ENCODE data around the gene ZNF22.
A peak's percentile ranks its signal among the peaks of the same experiment; 100 is the strongest.

The ZNF22 gene

DNA sequence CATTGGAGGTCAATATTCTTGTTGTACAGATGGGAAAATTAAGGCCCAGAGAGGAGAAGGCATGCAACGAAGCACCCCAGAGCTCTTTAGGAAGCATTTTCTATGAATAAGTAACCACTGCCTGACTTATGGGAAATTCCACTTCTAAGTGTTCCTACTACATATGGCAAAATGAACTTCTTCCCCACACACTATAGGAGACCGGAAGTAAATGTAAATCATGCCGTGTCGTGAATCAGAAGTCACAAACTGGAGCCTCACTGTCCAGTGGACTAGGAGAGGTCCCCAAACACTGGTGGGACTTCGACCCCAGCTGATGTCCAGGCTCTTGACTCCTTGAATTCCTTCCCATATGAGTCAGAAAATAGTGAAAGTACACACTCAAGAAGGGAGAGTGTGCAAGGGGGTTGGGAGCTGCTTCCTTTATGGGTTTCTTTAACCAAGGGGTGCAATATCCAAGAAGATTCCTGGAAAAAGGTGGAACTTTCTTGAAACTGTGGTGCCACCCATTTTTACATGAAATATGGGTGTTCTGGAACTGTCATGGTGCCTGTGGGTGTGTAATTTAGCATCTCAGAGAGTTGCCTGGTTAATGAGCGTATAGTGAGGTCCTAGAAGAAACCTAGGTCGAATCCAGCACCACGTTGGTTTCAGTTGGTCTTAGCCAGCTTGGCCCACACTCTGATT is 34.5 kb upstream of the ZNF22 start:
- Histone ChIP-seq H4K20me1 (peaks cover 0 to 18% (median 0%) of the 10 kb centered on the region in 11 experiments; a peak in 4 of 22 replicates), H3K9me3 (replicated peaks in 1 of 11) (no peaks in the 10 kb centered on the region), H3K4me3 (peak overlapping the region in 6 of 10 experiments; percentile 5 to 92 (median 90); a peak in 10 of 20 replicates), H3K9ac (peak overlapping the region in 7 of 11 experiments; percentile 4 to 92 (median 87); a peak in 13 of 22 replicates), H3K27ac (peak overlapping the region; percentile 26 to 98 (median 93); a peak in 20 of 22 replicates), H3K4me1 (peaks cover 81 to 99% (median 95%) of the 10 kb centered on the region in 10 experiments), H3K36me3 (peaks cover 0 to 70% (median 20%) of the 10 kb centered on the region in 11 experiments; a peak in 17 of 22 replicates), H3K27me3 (no peaks in the 10 kb centered on the region), H3K4me2 (peak overlapping the region; percentile 96 to 100 (median 99))
- TF ChIP-seq Cebpa-rat (IDR thresholded peaks at IDR 0.05), result no peak

DNA sequence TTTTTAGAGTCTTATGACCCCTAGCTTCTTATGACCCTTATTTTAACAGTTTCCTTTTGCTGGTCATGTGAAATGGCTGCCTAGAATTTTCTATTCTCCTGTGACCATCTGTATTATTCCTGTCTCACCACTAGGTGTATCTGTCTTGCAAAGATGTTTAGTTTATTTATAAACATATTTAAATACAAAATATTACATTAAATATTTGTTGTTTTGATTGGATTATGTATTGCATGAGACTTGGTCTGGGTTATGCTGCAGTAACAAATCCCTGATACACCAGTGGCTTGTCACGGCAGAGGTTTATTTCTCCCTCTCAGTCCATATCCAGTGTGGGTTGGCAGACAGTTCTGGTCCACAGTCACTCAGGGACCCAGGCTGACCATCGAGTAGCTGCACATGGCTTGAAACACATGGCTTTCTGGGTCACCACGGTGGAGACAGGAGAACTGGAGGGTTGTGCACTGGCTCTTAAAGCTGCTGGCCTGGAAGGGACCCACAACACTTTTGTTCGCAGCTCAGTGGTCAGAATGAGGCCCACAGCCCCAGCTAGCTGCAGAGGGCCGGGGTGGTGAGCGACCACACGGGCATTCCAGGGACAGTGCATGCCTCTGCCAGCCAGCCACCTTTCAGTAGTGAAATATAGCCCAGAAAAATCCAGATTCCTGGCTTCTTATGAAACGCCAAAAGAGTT is 33.8 kb upstream of the ZNF22 start:
- peak overlapping the region in 10 of 11 experiments; percentile 77 to 92 (median 87); a peak in 20 of 22 replicates for H3K9ac ChIP-seq
- no peak for TF ChIP-seq Cebpa-rat (IDR thresholded peaks at IDR 0.05)
- peaks cover 0 to 14% (median 0%) of the 10 kb centered on the region in 11 experiments; a peak in 4 of 22 replicates for H4K20me1 ChIP-seq
- peaks cover 0 to 71% (median 27%) of the 10 kb centered on the region in 11 experiments; a peak in 18 of 22 replicates for H3K36me3 ChIP-seq
- H3K27me3 ChIP-seq, result no peaks in the 10 kb centered on the region
- H3K27ac ChIP-seq, result peak overlapping the region; percentile 80 to 98 (median 93)
- peaks cover 74 to 99% (median 96%) of the 10 kb centered on the region in 10 experiments for H3K4me1 ChIP-seq
- H3K4me2 ChIP-seq, result peak overlapping the region; percentile 96 to 100 (median 99)
- peak overlapping the region in 7 of 10 experiments; percentile 18 to 92 (median 90); a peak in 11 of 20 replicates for H3K4me3 ChIP-seq
- no peaks in the 10 kb centered on the region for H3K9me3 ChIP-seq (replicated peaks in 1 of 11)

DNA sequence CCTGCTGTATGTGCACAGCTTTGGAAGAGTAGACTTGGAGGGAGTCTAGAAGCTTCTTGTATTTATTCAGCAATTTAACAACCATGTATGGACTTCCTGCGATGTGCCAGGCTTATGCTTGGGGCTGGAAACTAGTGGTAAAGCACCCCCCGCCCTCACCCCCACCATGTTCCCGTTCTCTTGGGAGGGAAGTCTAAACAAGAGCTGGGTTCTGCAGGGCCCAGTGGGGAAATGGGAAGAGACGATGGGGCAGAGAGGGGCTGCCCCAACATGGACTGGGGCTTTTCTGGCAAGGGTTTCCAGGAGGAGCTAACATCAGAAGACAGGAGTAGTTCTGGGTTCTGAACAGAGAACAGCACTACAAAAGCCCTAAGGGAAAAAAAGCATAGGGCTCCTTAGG is 33.1 kb upstream of the ZNF22 start:
- Histone ChIP-seq H3K27me3 (no peaks in the 10 kb centered on the region), H4K20me1 (peaks cover 0 to 14% (median 0%) of the 10 kb centered on the region in 11 experiments; a peak in 4 of 22 replicates), H3K4me3 (peak overlapping the region in 8 of 10 experiments; percentile 9 to 92 (median 31); a peak in 14 of 20 replicates), H3K36me3 (peaks cover 0 to 71% (median 33%) of the 10 kb centered on the region in 11 experiments; a peak in 18 of 22 replicates), H3K4me1 (peaks cover 74 to 99% (median 96%) of the 10 kb centered on the region in 10 experiments), H3K9ac (peak overlapping the region; percentile 61 to 92 (median 87)), H3K9me3 (replicated peaks in 1 of 11) (no peaks in the 10 kb centered on the region), H3K27ac (peak overlapping the region; percentile 80 to 98 (median 93)), H3K4me2 (peak overlapping the region; percentile 96 to 100 (median 99))
- TF ChIP-seq Cebpa-rat (IDR thresholded peaks at IDR 0.05), result no peak

DNA sequence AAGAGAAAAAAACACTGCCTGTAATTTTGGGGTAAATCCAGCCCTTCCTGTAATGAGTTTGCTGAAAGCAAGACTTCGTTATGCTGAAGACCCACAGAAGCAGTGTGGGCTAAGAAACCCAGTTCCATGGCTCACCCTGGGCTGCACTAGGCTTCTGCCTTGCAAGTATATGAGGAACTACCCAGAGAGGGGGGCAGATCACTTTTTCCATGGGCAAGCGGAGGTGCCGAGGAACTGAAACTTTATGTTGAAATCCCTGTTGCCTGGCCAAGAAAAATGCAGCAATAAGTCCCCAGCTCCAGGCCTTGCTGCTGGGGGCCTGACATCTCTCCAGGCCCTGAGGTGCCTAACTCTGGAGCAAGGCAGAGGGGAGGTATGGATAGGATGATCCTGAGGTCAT is 32.6 kb upstream of the ZNF22 start:
- Histone ChIP-seq H4K20me1 (peaks cover 0 to 11% (median 0%) of the 10 kb centered on the region in 11 experiments; a peak in 4 of 22 replicates), H3K27me3 (no peaks in the 10 kb centered on the region), H3K4me1 (peaks cover 74 to 99% (median 96%) of the 10 kb centered on the region in 10 experiments), H3K4me3 (peak overlapping the region in 6 of 10 experiments; percentile 32 to 92 (median 45); a peak in 11 of 20 replicates), H3K4me2 (peak overlapping the region; percentile 96 to 100 (median 99)), H3K9me3 (replicated peaks in 1 of 11) (no peaks in the 10 kb centered on the region), H3K27ac (peak overlapping the region; percentile 80 to 98 (median 93)), H3K9ac (peak overlapping the region; percentile 61 to 92 (median 87)), H3K36me3 (peaks cover 0 to 71% (median 34%) of the 10 kb centered on the region in 11 experiments; a peak in 18 of 22 replicates)
- TF ChIP-seq Cebpa-rat (IDR thresholded peaks at IDR 0.05), result peak; percentile 91 to 98 (median 97); a peak in 21 of 22 replicates

DNA sequence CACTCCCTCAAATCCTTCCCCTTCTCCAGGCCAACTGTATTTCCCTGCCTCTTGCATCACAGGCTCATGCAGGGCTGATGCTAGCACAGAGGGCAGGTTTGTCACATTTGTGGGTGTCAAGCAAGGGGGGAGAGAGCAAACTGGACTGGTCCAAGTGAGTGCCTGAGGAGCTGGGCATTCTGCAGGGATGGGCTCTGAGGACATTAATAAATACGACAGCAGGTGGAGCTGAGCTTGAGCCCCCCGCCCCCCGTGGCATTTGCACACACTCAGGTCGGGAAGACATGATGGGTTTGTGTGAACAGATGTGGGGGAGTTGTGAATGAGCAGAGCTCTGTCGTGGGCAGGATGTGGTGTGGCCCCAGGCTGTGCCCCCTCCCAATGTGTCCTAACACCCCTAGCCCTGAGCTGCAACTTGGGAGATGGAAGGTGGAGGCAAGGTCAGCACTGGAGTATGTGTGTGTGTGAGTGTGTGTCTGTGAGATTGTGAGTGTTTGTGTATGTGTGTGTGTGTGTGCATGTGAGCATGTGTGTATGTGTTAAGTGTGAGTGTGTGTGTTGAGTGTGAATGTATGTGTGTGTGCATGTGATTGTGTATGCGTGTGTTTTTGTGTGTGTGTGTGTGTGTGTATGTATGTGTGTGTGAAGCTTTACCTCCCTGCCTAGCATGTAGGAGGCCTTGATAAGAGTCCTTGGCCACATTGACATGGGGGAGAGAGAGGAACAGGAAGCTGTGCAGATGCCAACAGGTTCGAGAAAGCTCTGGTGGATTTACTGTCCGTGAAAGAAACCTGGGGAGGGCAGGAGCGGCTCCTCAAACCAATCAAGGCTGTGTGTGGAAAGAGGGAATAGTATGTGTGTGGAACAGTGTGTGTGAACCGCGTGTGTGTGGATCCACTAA is 32.0 kb upstream of the ZNF22 start:
- Histone ChIP-seq H3K4me1 (peaks cover 74 to 99% (median 97%) of the 10 kb centered on the region in 10 experiments), H3K4me2 (peak overlapping the region; percentile 96 to 100 (median 99)), H3K4me3 (peak overlapping the region in 7 of 10 experiments; percentile 4 to 57 (median 37); a peak in 11 of 20 replicates), H3K36me3 (peaks cover 0 to 72% (median 34%) of the 10 kb centered on the region in 11 experiments; a peak in 18 of 22 replicates), H4K20me1 (peaks cover 0 to 8% (median 0%) of the 10 kb centered on the region in 11 experiments; a peak in 1 of 22 replicates), H3K27me3 (no peaks in the 10 kb centered on the region), H3K9ac (peak overlapping the region; percentile 61 to 92 (median 87)), H3K27ac (peak overlapping the region; percentile 80 to 98 (median 93)), H3K9me3 (replicated peaks in 1 of 11) (no peaks in the 10 kb centered on the region)
- TF ChIP-seq Cebpa-rat (IDR thresholded peaks at IDR 0.05), result peak in 4 of 11 experiments; percentile 5 to 35 (median 20); a peak in 2 of 22 replicates

DNA sequence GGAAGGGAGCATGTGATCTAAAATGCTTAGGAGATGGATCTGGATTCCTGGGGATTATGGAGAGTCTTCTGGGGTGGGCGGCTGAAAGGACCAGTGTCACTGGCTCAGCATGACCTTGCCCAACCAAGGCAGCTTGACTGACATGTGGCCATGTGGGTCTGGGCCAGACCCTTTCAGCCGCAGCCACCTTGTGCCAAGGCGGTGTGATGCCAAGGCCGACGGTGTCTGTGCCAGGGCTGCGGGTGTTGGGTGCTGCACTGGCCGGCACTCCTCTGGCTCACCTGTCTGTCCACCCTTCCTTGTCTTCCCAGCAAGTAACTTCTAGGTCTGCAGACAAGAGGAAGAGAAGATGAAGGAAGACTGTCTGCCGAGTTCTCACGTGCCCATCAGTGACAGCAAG is 30.9 kb upstream of the ZNF22 start:
- Histone ChIP-seq H3K9ac (peak overlapping the region in 9 of 11 experiments; percentile 21 to 92 (median 87); a peak in 13 of 22 replicates), H3K4me3 (peak overlapping the region in 4 of 10 experiments; percentile 24 to 37 (median 31); a peak in 3 of 20 replicates), H3K27me3 (no peaks in the 10 kb centered on the region), H3K4me2 (peak overlapping the region in 9 of 11 experiments; percentile 98 to 100 (median 99); a peak in 16 of 22 replicates), H3K9me3 (replicated peaks in 1 of 11) (no peaks in the 10 kb centered on the region), H3K36me3 (peaks cover 0 to 72% (median 34%) of the 10 kb centered on the region in 11 experiments; a peak in 18 of 22 replicates), H4K20me1 (peaks cover 0 to 8% (median 0%) of the 10 kb centered on the region in 11 experiments; a peak in 1 of 22 replicates), H3K4me1 (peaks cover 74 to 99% (median 97%) of the 10 kb centered on the region in 10 experiments), H3K27ac (peak overlapping the region; percentile 80 to 98 (median 93))
- no peak for TF ChIP-seq Cebpa-rat (IDR thresholded peaks at IDR 0.05)

DNA sequence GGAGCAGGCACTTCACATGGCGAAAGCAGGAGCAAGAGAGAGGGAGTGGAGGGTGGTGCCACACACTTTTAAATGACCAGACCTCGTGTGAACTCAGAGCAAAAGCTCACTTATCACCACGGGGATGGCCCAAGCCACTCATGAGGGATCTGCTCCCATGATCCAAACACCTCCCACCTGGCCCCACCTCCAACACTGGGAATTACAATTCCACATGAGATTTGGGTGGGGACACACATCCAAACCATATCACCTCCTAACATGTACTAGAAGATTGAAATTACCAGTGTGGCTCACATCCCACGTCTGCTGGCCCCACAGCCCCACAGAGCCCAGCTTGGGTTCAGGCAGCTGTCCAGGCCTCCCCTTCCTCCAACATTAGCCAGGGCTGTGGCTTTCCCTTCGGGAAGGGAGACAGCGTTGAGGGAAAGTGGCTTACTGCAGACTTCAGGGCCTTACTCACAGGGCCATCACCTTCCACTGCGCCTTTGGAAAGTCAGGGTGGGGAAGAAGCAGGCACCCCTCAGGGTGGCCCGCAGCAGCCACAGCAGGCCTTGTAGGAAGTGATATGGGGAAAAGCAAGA is 29.8 kb upstream of the ZNF22 start:
- no peak for TF ChIP-seq Cebpa-rat (IDR thresholded peaks at IDR 0.05)
- Histone ChIP-seq H3K4me1 (peaks cover 72 to 97% (median 94%) of the 10 kb centered on the region in 10 experiments), H3K4me2 (peak overlapping the region in 7 of 11 experiments; percentile 9 to 100 (median 99); a peak in 12 of 22 replicates), H3K36me3 (peaks cover 0 to 66% (median 34%) of the 10 kb centered on the region in 11 experiments; a peak in 18 of 22 replicates), H4K20me1 (peaks cover 0 to 11% (median 0%) of the 10 kb centered on the region in 11 experiments; a peak in 4 of 22 replicates), H3K9ac (peak overlapping the region in 4 of 11 experiments; percentile 9 to 76 (median 48); a peak in 5 of 22 replicates), H3K9me3 (replicated peaks in 1 of 11) (no peaks in the 10 kb centered on the region), H3K27ac (peak overlapping the region in 10 of 11 experiments; percentile 23 to 98 (median 92); a peak in 19 of 22 replicates), H3K4me3 (peak overlapping the region in 1 of 10 experiments; percentile 5; a peak in 1 of 20 replicates), H3K27me3 (no peaks in the 10 kb centered on the region)

All from BLaER1 treated with 17β-estradiol and CSF1 and Interleukin-3, amounts not matched to agents 10 nM and 100 nM (cell line).